ENCODE results near the gene ARHGEF33.

The ARHGEF33 gene

GRCh38 chr2:39020383-39020782 lies 130.7 kb downstream of the ARHGEF33 start:
- no peak for DNase-seq

DNA sequence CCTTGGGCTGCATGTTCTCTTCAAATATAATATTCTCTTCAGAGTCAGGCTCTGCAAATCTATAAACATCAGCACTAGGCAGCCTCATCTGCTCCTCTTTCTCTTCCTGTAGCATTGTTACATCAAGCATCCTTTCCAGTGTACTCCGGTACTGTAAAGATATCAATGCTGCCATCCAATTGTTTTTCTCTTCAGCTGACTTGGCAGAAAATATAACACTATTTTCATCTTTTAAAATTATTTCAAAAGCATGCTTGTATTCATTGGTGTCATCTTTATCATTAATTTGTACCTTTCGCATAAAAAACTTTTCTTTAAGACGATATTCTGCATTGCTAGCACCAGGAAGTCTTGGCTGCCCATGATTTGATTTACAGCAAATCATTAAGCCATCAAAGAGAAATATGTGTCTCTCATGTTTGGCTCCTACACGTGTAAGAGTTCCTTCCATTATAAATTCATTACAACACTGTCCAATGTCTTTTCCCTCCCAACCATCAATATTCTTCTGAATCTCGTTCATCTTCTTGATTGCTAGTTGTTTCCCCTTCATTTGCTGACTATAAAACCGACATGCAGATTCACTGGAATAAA lies 133.1 kb downstream of the ARHGEF33 start:
- no peak for DNase-seq

GRCh38 chr2:39023649-39024048 lies 134.0 kb downstream of the ARHGEF33 start:
- no peak for DNase-seq

GRCh38 chr2:39024833-39025232 lies 135.2 kb downstream of the ARHGEF33 start:
- DNase-seq: no peak

All from activated gamma-delta T cell (primary cell).